ENCODE measurements around the gene ARMC6. TPM values are rescaled to one million over a fixed set of nuclear protein-coding genes. Genes with fewer than 3 reads are reported as not detected.

ARMC6 gene
- total RNA-seq, 1 donor from 2014 or later = 78.2 TPM

DNA sequence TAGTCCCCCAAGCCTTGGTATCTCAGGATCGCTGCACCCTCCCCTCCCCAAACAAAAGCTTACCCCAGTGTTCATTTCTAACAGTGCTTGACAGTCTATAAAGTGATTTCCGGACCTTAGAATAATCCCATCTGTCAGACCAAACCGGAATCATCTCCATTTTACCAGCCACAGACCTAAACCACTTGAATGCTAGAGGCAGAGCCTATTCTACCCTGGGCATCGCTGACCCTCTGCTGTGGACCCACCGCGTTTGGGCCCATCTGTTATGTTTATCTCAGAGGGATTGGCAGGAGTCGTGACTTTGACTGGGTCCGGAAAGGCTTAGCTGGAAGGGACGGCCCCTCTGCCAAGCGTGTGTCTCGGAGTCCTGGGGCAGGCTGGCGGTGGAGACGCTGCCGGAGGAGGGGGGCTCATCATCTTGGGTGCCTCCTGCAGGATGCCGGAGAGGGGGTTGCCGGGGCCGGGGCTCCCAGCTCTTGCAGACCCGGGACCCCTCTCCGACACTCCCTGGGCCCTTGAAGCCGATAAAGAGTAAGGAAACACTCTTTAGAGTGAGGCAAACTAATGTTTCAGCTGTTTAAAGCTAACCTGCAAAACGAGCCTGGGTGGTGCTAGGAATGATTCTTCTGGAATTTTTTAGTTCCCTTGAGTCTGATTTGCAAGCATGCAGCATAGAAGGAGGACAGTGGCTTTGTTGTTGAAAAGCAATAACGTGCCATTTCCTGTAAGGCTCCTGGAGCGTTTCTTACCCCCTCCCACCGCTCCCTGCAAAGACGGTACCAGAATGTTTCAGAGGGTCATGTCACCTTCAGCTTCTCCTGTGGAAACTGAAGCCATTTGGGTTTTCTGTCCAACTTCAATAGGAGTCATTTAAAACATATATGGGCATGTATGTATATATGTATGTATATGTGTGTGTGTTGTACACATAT, 31.7 kb downstream of the ARMC6 start:
- no peaks in the 10 kb centered on the region for H3K36me3 ChIP-seq (ENCODE audit: control insufficient read depth, insufficient read depth, low read length)
- FAIRE-seq = peak; percentile 13
- TF ChIP-seq, protein P1, sequence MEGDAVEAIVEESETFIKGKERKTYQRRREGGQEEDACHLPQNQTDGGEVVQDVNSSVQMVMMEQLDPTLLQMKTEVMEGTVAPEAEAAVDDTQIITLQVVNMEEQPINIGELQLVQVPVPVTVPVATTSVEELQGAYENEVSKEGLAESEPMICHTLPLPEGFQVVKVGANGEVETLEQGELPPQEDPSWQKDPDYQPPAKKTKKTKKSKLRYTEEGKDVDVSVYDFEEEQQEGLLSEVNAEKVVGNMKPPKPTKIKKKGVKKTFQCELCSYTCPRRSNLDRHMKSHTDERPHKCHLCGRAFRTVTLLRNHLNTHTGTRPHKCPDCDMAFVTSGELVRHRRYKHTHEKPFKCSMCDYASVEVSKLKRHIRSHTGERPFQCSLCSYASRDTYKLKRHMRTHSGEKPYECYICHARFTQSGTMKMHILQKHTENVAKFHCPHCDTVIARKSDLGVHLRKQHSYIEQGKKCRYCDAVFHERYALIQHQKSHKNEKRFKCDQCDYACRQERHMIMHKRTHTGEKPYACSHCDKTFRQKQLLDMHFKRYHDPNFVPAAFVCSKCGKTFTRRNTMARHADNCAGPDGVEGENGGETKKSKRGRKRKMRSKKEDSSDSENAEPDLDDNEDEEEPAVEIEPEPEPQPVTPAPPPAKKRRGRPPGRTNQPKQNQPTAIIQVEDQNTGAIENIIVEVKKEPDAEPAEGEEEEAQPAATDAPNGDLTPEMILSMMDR (IDR thresholded peaks at IDR 0.05; ENCODE audit: insufficient read depth, low read length, severe bottlenecking) = no peak
- no peaks in the 10 kb centered on the region for H3K27me3 ChIP-seq (ENCODE audit: control insufficient read depth, insufficient read depth, low read length)
- peak overlapping the region; percentile 66 for H3K4me3 ChIP-seq (ENCODE audit: low read depth, low read length)
- DNase-seq (ENCODE audit: low read depth) = no peak

DNA sequence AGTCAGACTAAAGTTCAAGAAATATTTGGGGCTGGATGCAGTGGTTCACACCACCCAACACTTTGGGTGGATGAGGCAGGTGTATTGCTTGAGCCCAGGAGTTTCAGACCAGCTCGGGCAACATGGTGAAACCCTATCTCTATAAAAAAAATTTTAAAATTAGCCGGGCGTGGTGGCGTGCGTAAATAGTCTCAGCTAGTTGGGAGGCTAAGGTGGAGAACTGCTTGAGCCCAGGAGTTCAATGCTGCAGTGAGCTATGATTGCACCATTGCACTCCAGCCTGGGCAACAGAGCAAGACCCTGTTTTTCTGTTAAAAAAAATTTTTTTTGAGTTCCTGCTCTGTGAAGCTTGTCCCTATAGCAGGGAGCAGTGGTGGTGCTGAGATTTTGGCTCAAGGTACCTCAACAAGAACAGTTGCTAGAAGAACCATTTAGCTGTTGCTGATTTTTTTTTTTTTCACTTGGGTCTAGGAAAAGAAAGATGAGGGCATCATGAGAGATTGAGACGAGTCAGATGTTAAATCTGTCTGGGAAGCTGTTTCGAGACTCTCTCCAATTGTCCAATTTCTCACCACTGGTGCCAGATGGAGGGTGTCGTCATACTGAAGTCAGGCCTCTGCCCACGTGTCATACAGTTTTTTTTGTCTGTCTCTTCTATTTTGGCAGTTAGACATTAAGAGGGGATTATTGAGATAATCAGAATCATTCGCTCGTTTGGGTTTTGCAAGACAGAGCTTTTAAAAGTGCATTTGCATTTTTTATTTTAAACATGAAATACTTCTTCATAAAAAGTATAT, 34.1 kb downstream of the ARMC6 start:
- no peak for FAIRE-seq
- H3K36me3 ChIP-seq (ENCODE audit: control insufficient read depth, insufficient read depth, low read length) = no peaks in the 10 kb centered on the region
- no peak overlapping the region for H3K4me3 ChIP-seq (ENCODE audit: low read depth, low read length)
- no peak for DNase-seq (ENCODE audit: low read depth)
- TF ChIP-seq, protein P1 (IDR thresholded peaks at IDR 0.05; ENCODE audit: insufficient read depth, low read length, severe bottlenecking) = no peak
- H3K27me3 ChIP-seq (ENCODE audit: control insufficient read depth, insufficient read depth, low read length) = no peaks in the 10 kb centered on the region

DNA sequence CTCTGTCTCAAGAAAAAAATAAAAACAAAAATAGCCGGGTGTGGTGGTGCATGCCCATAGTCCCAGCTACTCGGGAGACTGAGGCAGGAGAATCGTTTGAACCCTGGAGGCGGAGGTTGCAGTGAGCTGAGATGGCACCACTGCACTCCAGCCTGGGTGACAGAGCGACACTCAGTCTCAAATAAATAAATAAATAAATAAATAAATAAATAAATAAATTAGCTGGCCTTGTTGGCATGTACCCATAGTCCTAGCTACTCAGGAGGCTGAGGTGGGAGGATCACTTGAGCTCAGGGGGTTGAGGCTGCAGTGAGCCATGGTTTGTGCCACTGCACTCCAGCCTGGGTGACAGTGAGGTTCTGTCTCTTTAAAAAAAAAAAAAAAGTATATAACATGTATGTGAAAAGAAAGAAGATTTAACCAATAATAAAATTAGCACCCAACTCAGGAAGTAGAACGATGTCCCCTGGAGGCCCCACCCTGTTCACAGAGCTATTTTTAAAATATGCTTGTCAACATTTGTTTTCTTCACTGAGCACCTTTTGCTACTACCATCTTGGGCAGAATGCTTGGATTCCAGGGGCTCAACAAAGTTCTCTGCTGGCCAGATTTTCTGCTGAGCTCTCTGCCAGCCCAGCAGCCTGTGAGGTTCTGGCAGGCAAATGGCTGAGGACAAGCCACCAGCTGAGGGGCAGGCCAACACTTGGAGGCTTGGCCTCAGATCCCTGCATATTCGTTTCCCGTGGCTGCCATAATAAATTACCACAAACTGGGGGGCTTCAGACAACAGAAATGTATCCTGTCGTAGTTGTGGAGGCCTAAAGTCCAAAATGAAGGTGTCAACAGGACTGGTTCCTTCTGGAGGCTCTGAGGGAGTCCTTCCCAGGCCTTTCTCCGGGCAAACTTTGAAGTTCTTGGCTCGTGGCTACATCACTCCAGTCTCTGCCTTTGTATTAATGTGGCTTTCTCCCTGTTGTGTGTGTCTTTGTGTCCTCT, 35.6 kb downstream of the ARMC6 start:
- H3K27me3 ChIP-seq (ENCODE audit: control insufficient read depth, insufficient read depth, low read length) = no peaks in the 10 kb centered on the region
- no peak overlapping the region for H3K4me3 ChIP-seq (ENCODE audit: low read depth, low read length)
- no peaks in the 10 kb centered on the region for H3K36me3 ChIP-seq (ENCODE audit: control insufficient read depth, insufficient read depth, low read length)
- TF ChIP-seq, protein P1 (IDR thresholded peaks at IDR 0.05; ENCODE audit: insufficient read depth, low read length, severe bottlenecking) = no peak
- DNase-seq (ENCODE audit: low read depth) (no peak), FAIRE-seq (no peak)

DNA sequence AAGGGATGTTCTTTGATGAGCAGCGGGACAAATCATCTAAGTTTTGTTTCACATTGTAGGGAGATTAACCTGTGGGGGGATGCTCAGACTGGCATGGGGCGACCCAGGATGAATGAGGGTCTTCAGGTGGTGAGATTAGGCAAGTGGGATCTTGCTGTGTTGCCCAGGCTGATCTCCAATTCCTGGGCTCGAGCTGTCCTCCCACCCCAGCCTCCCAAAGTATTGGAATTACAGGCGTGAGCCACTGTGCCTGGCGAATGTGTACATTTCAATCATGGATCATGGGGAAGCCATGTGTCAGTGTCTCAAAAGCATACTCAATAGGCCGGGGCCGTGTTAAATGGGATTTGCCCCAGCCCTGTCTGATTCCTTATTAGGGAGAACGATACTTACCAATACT, 38.5 kb downstream of the ARMC6 start:
- Histone ChIP-seq H3K4me3 (ENCODE audit: low read depth, low read length) (no peak overlapping the region), H3K36me3 (ENCODE audit: control insufficient read depth, insufficient read depth, low read length) (no peaks in the 10 kb centered on the region), H3K27me3 (ENCODE audit: control insufficient read depth, insufficient read depth, low read length) (no peaks in the 10 kb centered on the region)
- no peak for FAIRE-seq
- DNase-seq (ENCODE audit: low read depth) = no peak
- TF ChIP-seq, protein P1 (IDR thresholded peaks at IDR 0.05; ENCODE audit: insufficient read depth, low read length, severe bottlenecking) = no peak

DNA sequence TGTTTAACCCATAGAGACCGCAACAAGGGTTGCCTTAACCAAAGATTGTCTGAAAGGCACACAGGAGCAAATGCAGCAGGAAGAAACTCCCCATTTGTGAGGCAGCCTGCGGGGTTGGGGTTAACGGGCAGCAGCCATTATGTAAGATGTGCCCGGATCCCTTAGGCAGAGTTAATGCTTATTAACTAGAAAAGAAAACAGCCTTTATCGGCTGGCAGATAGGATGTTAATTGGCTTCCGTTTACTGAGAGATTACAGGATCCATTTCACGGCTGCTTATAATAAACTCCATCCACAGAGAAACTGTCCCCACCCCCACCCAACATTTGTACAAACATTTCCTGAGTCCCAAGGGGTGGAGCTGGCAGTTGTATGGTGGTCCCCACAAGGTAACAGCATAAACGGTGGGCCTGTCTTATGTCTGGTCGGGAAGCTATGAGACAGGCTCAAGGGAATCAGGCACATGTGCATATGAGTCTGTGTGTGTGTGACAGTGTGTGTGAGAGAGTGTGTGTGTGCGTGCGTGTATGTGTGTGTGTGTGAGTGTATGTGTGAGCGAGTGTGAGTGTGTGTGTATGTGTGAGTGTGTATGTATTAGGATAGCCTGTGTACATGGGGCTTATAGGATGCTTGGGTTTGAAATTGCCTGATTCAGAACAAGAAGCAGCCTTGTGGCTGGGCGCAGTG, 40.9 kb downstream of the ARMC6 start:
- TF ChIP-seq, protein P1 (IDR thresholded peaks at IDR 0.05; ENCODE audit: insufficient read depth, low read length, severe bottlenecking) = no peak
- no peaks in the 10 kb centered on the region for H3K27me3 ChIP-seq (ENCODE audit: control insufficient read depth, insufficient read depth, low read length)
- H3K4me3 ChIP-seq (ENCODE audit: low read depth, low read length) = no peak overlapping the region
- no peak for FAIRE-seq
- no peaks in the 10 kb centered on the region for H3K36me3 ChIP-seq (ENCODE audit: control insufficient read depth, insufficient read depth, low read length)
- no peak for DNase-seq (ENCODE audit: low read depth)
